Measurements from ENCODE around the gene CNBP.

GRCh38 chr3:129195731-129196256 is 12.1 kb upstream of the CNBP start:
- no peak for TF ChIP-seq CTCF (IDR thresholded peaks at IDR 0.05; ENCODE audit: extremely low read depth in 1 of 2, insufficient read depth in 1 of 2, low read depth in 1 of 2, low read length in 2 of 2)
- no peak for TF ChIP-seq POLR2A (IDR thresholded peaks at IDR 0.05; ENCODE audit: low read depth, low read length)
- TF ChIP-seq EZH2 (IDR thresholded peaks at IDR 0.05; ENCODE audit: borderline replicate concordance, low read depth, low read length, severe bottlenecking): no peak
- no peak for TF ChIP-seq POLR2AphosphoS5 (IDR thresholded peaks at IDR 0.05; ENCODE audit: insufficient read depth, low read depth, low read length)
- peak; percentile 89 for TF ChIP-seq FOS (IDR thresholded peaks at IDR 0.05; ENCODE audit: borderline replicate concordance, insufficient read depth, low read length)

All from endothelial cell of umbilical vein (primary cell).